Measurements from ENCODE around the gene UBE2QL1. TPM values are rescaled to one million over a fixed set of nuclear protein-coding genes. Genes with fewer than 3 reads are reported as not detected.

UBE2QL1 gene
- total RNA-seq, 2 experiments from 2014 or later, result not detected

DNA sequence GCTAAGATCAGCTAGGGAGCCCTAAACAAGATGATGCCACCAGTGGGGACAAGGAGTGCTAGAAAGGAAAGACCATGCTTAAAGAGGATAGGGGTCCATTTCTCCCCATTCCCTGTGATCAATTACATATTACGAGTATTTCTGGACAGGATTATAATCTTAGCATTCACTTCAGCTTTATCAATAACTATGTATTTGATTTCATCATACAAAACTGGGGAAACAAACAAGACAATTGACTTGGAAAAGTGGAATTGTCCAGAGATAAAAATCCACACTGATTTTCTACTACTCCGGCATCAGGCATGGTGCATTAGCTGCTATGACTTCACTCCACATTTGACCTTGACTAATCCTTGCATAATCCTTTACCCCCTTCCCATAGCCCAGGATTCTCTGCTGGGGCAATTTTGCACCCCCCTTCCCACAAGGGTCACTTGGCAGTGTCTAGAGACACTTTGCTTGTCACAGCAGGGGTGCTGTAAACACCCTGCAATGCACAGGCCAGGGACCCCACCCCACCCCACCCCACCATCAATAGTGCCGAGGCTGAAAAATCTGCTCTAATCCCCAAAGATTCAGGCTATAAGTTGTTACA is 29.9 kb upstream of the UBE2QL1 start:
- no TSS peak for BruUV-seq (replicated peaks)
- no peaks in the 10 kb centered on the region for H3K9me2 ChIP-seq (ENCODE audit: insufficient read depth, low read length)
- ChIA-PET CTCF (ENCODE audit: unreplicated experiment) (no interaction called here), POLR2A (no interaction called here)
- no peaks in the 10 kb centered on the region for H3K9me3 ChIP-seq (ENCODE audit: low read length)
- intact Hi-C loops (cut with micrococcal nuclease; ENCODE audit: unreplicated experiment), result no loop called here
- no peak for DNase-seq (ENCODE audit: low spot score)
- no peak overlapping the region for H3K4me3 ChIP-seq (ENCODE audit: low read depth, low read length, poor library complexity, severe bottlenecking)
- H2AFZ ChIP-seq (ENCODE audit: low read length), result no peak overlapping the region
- H4K20me1 ChIP-seq (ENCODE audit: insufficient read depth, low read length), result no peaks in the 10 kb centered on the region
- no peaks in the 10 kb centered on the region for H3K79me2 ChIP-seq (ENCODE audit: insufficient read depth, low read depth, low read length)
- TF ChIP-seq, protein P1, sequence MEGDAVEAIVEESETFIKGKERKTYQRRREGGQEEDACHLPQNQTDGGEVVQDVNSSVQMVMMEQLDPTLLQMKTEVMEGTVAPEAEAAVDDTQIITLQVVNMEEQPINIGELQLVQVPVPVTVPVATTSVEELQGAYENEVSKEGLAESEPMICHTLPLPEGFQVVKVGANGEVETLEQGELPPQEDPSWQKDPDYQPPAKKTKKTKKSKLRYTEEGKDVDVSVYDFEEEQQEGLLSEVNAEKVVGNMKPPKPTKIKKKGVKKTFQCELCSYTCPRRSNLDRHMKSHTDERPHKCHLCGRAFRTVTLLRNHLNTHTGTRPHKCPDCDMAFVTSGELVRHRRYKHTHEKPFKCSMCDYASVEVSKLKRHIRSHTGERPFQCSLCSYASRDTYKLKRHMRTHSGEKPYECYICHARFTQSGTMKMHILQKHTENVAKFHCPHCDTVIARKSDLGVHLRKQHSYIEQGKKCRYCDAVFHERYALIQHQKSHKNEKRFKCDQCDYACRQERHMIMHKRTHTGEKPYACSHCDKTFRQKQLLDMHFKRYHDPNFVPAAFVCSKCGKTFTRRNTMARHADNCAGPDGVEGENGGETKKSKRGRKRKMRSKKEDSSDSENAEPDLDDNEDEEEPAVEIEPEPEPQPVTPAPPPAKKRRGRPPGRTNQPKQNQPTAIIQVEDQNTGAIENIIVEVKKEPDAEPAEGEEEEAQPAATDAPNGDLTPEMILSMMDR (conservative IDR thresholded peaks at IDR 0.05; ENCODE audit: low read length), result no peak
- no peak for TF ChIP-seq EZH2phosphoT487 (IDR thresholded peaks at IDR 0.05; ENCODE audit: borderline replicate concordance, low read depth, low read length)
- H3K4me2 ChIP-seq (ENCODE audit: low read length), result no peak overlapping the region
- no peaks in the 10 kb centered on the region for H3K4me1 ChIP-seq (ENCODE audit: insufficient read depth, low read length, poor library complexity, severe bottlenecking)
- H3K36me3 ChIP-seq (ENCODE audit: insufficient read depth, low read length), result no peaks in the 10 kb centered on the region
- no peak overlapping the region for H3K27ac ChIP-seq (ENCODE audit: low read depth, low read length, poor library complexity, severe bottlenecking)

DNA sequence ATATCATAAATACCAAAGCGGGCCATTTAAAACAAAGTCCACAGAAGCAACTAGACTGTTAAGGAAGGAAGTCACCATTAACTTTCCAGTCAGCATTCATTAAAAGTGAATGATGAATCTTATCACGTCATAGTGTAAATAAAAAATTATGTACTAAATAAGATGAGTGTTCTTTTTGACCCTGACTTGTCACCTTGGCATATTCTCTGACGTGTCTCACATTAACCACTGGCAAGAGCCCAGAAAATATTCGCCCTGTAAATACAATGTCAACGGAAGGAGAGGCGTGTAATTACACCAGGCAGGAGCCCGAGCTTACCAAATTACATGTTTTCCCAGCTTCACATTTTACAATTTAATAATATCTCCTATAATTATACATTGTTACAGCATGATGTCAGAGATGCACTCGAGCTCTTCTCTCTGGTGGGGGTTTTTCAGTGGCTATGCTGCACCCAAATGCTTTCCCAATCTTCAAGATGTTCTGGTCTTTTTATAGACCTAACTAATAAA is 29.3 kb upstream of the UBE2QL1 start:
- CTCF ChIA-PET (ENCODE audit: unreplicated experiment), result no interaction called here
- POLR2A ChIA-PET, result interaction anchor here (1.1 kb wide), 1 partner anchor 64 kb away, joined by 5 read pairs; no protein-coding TSS in a partner anchor

More for the DNA sequence above, 29.3 kb upstream of the UBE2QL1 start:
- no peak for DNase-seq (ENCODE audit: low spot score)
- BruUV-seq (replicated peaks), result no TSS peak
- Histone ChIP-seq H2AFZ (ENCODE audit: low read length) (no peak overlapping the region), H4K20me1 (ENCODE audit: insufficient read depth, low read length) (no peaks in the 10 kb centered on the region), H3K9me3 (ENCODE audit: low read length) (no peaks in the 10 kb centered on the region), H3K4me3 (ENCODE audit: low read depth, low read length, poor library complexity, severe bottlenecking) (no peak overlapping the region), H3K4me2 (ENCODE audit: low read length) (no peak overlapping the region), H3K79me2 (ENCODE audit: insufficient read depth, low read depth, low read length) (no peaks in the 10 kb centered on the region), H3K36me3 (ENCODE audit: insufficient read depth, low read length) (no peaks in the 10 kb centered on the region), H3K9me2 (ENCODE audit: insufficient read depth, low read length) (no peaks in the 10 kb centered on the region), H3K27ac (ENCODE audit: low read depth, low read length, poor library complexity, severe bottlenecking) (no peak overlapping the region), H3K4me1 (ENCODE audit: insufficient read depth, low read length, poor library complexity, severe bottlenecking) (no peaks in the 10 kb centered on the region)
- TF ChIP-seq EZH2phosphoT487 (IDR thresholded peaks at IDR 0.05; ENCODE audit: borderline replicate concordance, low read depth, low read length), result no peak
- TF ChIP-seq, protein P1 (conservative IDR thresholded peaks at IDR 0.05; ENCODE audit: low read length), result no peak
- intact Hi-C loops (cut with micrococcal nuclease; ENCODE audit: unreplicated experiment), result no loop called here
